ENCODE measurements around the gene ZFP1. TPM values are rescaled to one million over a fixed set of nuclear protein-coding genes. Genes with fewer than 3 reads are reported as not detected.
"Not testable (repeated sequence)": the region's sequence is repeated elsewhere in the genome, so short reads cannot be mapped to it uniquely, and the experiment has no call there.

ZFP1 gene
- total RNA-seq, 1 donor from 2014 or later = 11.4 TPM

GRCh38 chr16:75203667-75204409 lies 55.5 kb downstream of the ZFP1 start:
- no peak for DNase-seq (ENCODE audit: low spot score)

DNA sequence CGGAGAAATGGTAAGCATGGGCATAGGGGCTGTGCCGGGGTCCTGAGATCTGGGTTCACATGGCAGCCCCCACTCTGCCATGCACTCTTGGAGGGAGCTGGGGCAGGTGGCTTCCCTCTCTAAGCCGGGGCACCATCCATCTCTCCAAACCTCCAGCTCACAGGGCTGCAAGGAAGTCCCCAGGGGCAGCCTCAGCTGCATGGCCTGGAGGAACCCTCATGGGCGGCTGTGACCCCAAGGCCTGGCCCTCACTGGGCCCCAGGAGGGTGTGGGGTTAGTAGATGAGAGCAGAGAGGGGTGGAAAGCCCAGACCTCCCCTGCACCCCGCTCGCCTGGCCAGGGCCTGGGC lies 56.1 kb downstream of the ZFP1 start:
- no peak for DNase-seq (ENCODE audit: low spot score)

DNA sequence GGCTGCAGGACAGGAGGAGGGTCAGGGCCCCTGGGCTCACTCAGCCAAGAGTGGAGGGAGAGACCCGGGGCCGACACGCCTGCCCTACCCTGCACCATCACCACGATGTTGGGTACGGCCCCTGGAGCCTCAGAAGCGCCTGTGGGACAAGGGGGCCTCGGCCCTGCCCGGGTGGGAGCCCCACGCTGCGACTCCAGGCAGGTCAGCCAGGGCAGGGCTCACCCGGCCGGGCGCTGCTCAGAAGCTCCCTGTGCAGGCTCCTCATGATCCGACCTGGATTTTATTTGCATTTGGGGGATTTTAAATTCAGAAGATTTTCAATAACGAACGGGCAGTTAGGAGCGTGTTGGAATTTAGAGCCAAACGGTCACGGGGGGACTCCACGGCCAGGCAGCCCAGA lies 56.6 kb downstream of the ZFP1 start:
- not testable (repeated sequence) for DNase-seq (ENCODE audit: low spot score)

DNA sequence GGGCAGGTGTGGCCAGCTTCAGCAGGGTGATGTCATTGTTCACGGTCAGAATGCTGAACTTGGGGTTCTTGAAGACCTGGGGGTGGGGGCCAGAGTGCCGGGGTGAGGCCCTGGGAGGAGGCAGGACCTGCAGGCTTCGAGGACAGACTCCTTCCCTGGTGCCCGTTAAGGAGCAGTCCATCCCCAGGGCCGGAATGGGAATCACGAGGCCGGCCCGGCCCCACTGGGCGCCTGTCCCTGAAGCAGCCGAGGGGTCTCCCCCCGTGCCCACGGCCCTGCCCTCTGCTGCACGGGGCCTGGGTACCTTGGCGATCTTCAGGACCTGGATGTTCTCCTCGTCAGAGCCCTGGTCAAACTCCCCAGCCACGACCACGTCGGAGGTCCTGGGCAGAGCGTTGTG lies 57.1 kb downstream of the ZFP1 start:
- DNase-seq (ENCODE audit: low spot score) = not testable (repeated sequence)

DNA sequence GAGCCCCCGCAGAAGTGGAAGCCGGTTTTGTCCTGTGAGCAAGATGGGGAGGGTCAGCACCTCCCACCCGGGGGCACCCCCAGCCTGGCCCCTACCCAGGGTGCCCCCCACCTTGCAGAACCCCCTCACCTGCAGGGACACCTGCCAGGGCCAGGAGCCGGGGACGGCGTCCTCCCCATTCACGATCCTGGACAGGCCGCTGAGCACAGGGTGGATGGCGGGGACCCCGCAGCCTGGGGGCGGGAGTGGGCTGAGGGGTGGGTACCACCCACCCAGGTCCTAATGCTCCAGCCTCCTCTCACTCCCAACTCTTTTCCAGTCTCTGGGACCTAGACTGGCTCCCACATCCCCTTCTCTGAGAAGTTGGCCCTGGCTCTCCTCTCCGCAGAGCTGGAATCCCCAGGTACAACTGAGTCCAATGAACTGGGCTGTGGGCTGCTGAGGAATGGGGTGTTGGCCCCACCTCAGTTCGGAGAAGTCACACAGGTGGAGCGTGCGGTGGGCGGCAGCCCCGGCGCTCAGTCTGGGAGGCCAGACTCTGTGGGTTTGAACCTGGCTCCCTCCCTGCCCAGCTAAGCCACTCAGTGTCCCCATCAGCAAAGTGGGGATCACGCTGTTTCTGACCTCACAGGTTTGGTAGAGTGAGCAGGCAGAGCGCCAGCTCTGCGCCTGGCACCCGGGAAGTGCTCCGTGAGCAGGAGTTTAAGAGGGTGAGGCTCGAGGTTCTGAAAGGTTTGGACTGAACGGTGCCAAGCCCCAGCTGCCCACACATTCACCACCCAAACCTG lies 57.8 kb downstream of the ZFP1 start:
- not testable (repeated sequence) for DNase-seq (ENCODE audit: low spot score)

DNA sequence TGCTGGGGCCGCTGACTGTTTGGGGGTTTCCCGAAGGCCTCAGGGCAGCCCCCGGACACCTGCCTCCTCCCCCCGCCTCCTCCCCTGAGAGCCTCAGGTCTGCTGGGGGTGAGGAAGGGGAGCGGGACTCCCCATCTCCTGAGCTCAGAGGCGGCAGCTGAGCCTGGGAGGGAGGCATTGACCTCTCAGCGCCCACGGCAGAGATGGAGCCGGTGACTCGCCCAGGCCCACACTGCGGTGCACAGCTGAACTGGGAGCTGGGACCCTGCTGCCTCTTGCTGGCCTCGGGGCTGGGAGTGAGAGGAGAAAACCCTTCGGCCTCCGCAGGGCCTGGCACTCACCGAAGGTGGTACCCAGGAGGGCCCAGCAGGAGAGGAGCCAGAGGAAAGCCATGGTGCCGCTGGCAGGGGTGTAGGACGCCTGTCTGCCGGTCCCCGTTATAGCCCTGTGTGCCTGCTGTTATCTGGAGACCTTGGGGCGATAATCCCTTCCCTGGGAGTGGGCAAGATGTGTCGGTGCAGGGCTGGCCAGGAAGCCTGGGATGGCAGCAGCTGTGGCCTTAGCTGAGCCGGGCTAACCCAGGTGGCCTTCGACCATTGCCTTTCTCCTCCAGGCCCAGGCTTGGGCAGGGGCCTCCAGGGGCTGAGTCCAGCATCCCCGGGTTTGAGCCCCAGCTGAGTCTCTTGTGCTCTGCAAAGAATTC lies 58.6 kb downstream of the ZFP1 start, which contains the start of gene CTRB2:
CTRB2 (minus strand) TSS at position 413 of the 703 bp plus-strand sequence; CDS start at position 393, 20 bp downstream.
- DNase-seq (ENCODE audit: low spot score) = no peak

- no peak for DNase-seq (ENCODE audit: low spot score)
Observed at GRCh38 chr16:75207831-75208230, 59.5 kb downstream of the ZFP1 start.

- no peak for DNase-seq (ENCODE audit: low spot score)
Observed at GRCh38 chr16:75208242-75208825, 60.0 kb downstream of the ZFP1 start.

- DNase-seq (ENCODE audit: low spot score) = no peak
Observed at GRCh38 chr16:75208861-75209505, 60.7 kb downstream of the ZFP1 start.

GRCh38 chr16:75209514-75209913 lies 61.2 kb downstream of the ZFP1 start:
- not testable (repeated sequence) for DNase-seq (ENCODE audit: low spot score)

DNA sequence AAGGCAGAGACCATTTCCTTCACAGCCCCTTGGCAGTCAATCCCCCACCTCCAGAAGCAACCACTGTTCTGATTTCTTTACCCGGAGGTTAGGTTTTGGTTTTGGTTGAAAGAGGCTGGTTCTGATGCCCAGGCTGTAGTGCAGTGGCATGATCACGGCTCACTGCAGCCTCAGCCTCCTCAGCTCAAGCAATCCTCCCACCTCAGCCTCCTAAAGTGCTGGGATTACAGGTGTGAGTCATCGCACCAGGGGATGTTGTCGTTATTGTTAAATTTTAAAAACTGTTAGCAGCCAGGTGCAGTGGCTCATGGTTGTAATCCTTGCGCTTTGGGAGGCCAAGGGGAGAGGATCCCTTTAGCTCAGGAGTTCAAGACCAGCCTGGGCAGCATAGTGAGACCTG lies 61.6 kb downstream of the ZFP1 start:
- DNase-seq (ENCODE audit: low spot score) = no peak

GRCh38 chr16:75211286-75211685 lies 63.0 kb downstream of the ZFP1 start:
- not testable (repeated sequence) for DNase-seq (ENCODE audit: low spot score)

DNA sequence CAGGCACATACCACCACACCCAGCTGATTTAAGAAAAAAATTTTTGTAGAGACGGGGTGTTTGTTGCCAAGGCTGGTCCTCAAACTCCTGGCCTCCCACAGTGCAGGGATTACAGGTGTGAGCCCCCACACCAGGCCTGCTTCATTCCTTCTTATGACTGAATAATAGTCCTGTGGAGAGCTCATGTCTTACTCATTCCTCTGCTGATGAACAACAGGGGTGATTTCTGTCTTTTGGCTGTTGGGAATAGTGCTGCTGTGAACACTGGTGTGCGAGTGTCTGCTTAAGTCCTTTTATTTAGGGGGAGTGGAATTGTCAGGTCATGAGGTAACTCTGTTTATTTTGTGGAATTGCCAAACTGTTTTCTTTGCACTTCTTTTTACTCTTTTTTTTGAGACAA lies 67.8 kb downstream of the ZFP1 start:
- no peak for DNase-seq (ENCODE audit: low spot score)

DNA sequence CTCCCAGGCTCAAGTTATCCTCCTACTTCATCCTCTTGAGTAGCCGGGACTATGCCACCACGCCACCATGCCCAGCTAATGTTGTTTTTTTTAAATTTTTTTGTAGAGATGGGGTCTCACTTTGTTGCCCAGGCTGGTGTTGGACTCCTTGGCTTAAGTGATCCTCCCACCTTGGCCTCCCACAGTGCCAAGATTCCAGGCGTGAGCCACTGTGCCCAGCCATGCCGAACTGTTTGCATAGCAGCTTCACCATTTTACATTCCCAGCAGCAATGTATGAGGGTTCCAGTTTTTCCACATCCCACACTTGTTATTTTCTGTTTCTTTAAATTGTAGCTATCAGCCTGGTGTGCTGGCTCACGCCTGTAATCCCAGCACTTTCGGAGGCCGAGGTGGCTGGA lies 68.3 kb downstream of the ZFP1 start:
- DNase-seq (ENCODE audit: low spot score) = no peak

DNA sequence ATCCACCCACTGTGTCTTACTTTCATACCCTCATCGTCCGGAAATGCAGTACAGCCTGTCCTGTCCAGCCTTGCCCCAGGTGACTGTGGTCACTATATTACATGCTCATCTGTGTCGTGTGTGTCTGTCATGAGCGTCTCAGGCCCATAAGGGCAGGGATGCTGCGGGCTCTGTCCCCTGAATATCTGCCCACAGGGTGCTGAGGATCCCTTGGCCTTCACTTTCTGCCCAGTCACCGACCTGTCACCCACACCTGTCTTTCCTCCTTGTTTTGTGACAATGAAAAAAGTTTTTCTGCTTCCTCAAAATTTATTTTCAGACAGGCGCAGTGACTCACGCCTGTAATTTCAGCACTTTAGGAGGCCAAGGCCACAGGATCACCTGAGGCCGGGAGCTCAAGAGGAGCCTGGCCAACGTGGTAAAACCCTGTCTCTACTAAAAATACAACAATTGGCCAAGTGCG lies 69.1 kb downstream of the ZFP1 start:
- no peak for DNase-seq (ENCODE audit: low spot score)

DNA sequence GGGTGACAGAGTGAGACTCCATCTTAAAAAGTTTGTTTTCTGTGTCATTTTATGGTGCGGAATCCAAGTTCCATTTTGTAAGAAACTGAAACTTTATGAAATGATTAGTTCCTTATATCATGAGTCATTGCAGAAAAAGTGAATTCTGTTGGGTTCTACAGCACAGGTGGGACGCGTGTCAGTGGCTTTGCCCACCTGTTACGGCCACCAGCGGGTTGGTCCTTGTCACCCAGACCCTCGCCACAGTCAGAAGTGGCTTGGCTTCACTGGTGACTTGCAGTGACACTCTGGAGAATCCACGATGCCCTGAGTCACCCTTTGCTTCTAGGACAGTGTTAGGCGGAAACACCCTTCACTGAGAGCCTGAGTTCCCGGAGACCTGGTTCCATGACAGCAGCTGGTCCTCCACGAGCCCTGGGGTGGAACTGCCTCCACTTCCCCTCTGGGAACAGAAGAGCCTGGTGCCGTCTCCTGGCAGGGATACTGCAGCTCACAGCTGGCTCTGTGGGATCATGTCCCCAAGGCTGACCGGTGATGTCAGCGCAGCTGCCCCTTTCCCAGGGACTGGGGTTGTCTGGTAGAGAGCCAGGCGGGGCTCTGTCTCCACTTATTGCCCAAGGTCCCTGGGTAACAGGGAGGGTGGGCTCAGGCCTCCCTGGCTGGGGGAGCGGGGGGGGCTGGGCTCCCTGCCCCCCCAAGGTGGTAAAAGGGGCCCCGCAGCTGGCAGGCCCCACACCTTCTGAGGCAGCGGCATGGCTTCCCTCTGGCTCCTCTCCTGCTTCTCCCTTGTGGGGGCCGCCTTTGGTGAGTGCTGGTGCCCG lies 70.1 kb downstream of the ZFP1 start, which contains the start of gene CTRB1:
CTRB1 (plus strand) TSS at position 733 of the 821 bp plus-strand sequence; CDS start at position 753, 20 bp downstream.
- no peak for DNase-seq (ENCODE audit: low spot score)

DNA sequence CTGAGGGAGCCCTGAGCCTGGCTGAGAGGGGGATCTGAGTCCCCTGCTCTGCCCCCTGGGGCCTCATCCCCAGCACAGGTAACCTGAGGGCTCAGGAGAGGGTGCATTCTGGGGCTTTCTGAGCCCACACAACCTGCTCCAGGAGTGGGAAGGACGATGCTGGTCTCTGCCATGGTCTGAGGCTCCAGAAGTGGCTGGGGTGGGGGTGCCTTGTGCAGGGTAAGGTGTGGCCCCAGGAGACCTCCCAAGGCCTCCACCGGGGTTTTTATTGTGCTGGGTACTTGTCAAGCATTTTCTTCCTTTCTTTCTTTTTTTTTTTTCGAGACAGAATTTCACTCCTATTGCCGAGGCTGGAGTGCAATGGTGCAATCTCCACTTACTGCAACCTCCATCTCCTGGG lies 70.8 kb downstream of the ZFP1 start:
- DNase-seq (ENCODE audit: low spot score) = no peak

GRCh38 chr16:75219838-75220237 lies 71.5 kb downstream of the ZFP1 start:
- DNase-seq (ENCODE audit: low spot score) = no peak
